Vagina (tissue), 2 donors: ENCODE data around the gene C17orf107.

Experiments used
- CTCF ChIP-seq, 3 experiments: fragments of 450-650 bp in 2 of 3; fragments of 200-600 bp in 1 of 3; sonication (generic) in 1 of 3; IDR thresholded peaks; one replicate each; pipeline ENCODE4 v1.5.1; 2017 to 2019; ENCODE audit warnings: antibody characterized with exemption in 3 of 3, mild to moderate bottlenecking in 2 of 3, moderate library complexity in 2 of 3
- POLR2AphosphoS5 ChIP-seq, 2 donors: sonication (generic); formaldehyde crosslinking; IDR thresholded peaks; one replicate each; pipeline ENCODE4 v1.9.0; 2017; ENCODE audit warnings: antibody characterized with exemption in 2 of 2, mild to moderate bottlenecking in 2 of 2, low read depth in 1 of 2; ENCODE audit not compliant: insufficient read depth in 1 of 2

- no peak for TF ChIP-seq CTCF (IDR thresholded peaks at IDR 0.05)
- peak in 1 of 2 donors; percentile 72 for TF ChIP-seq POLR2AphosphoS5 (IDR thresholded peaks at IDR 0.05; ENCODE audit: insufficient read depth in 1 of 2, low read depth in 1 of 2)
Measured at GRCh38 chr17:4947411-4948165, 48.3 kb downstream of the C17orf107 start.
